ENCODE measurements around the gene HOXB4.

- TF ChIP-seq POLR2AphosphoS5 (IDR thresholded peaks at IDR 0.05; ENCODE audit: low read depth, low read length) = no peak
- no peak for TF ChIP-seq REST (IDR thresholded peaks at IDR 0.05; ENCODE audit: insufficient read depth in 1 of 2, low read depth in 2 of 2, low read length in 2 of 2)
- TF ChIP-seq SIN3A (IDR thresholded peaks at IDR 0.05; ENCODE audit: borderline replicate concordance, insufficient read depth, low read length) = no peak
- TF ChIP-seq TAF1 (IDR thresholded peaks at IDR 0.05; ENCODE audit: borderline replicate concordance, insufficient read depth, low read length) = no peak
- TF ChIP-seq FOXP2 (optimal IDR thresholded peaks at IDR 0.05; ENCODE audit: borderline replicate concordance, extremely low read depth, extremely low read length, insufficient read depth) = no peak
These were observed 42.5 kb upstream of the HOXB4 start for GRCh38 chr17:48620461-48621139.
